Adrenal gland (tissue), 12 donors: ENCODE measurements around the gene TSSK2. TPM values are rescaled to one million over a fixed set of nuclear protein-coding genes. Genes with fewer than 3 reads are reported as not detected.

Source experiments
- DNase-seq, 7 donors: peaks; one replicate each; pipeline ENCODE4 v3.0.0-alpha.2; 2019 to 2020
- H3K27ac ChIP-seq, 5 donors: fragments of 200-600 bp; sonication (generic) in 4 of 5; 1 replicate in 3 of 5; 2 replicates in 2 of 5; pipeline versions ENCODE4 v1.5.1 to v1.8.0; 2016 to 2020; ENCODE audit warnings: mild to moderate bottlenecking in 1 of 5
- H3K27me3 ChIP-seq: fragments of 200-600 bp; 2 replicates; pipeline ENCODE4 v1.8.0; 2021
- H3K36me3 ChIP-seq, 2 donors: fragments of 200-600 bp; replicated peaks in 1 of 2; 1 replicate in 1 of 2; 2 replicates in 1 of 2; pipeline versions ENCODE4 v1.5.1 to v1.8.0; 2018 to 2022
- H3K4me1 ChIP-seq, 2 donors: fragments of 200-600 bp; replicated peaks in 1 of 2; 1 replicate in 1 of 2; 2 replicates in 1 of 2; pipeline versions ENCODE4 v1.5.1 to v1.8.0; 2018 to 2021
- H3K4me3 ChIP-seq, 4 donors: fragments of 200-600 bp; sonication (generic) in 3 of 4; one replicate each; pipeline ENCODE4 v1.5.1; 2016 to 2018
- H3K9me3 ChIP-seq, 3 donors: fragments of 200-600 bp; sonication (generic) in 1 of 3; replicated peaks in 1 of 3; 1 replicate in 2 of 3; 2 replicates in 1 of 3; pipeline versions ENCODE4 v1.5.1 to v1.8.0; 2016 to 2021
- CTCF ChIP-seq, 6 experiments: fragments of 450-650 bp in 4 of 6; fragments of 200-600 bp in 2 of 6; sonication (generic) in 1 of 6; IDR thresholded peaks; 1 replicate in 5 of 6; 2 replicates in 1 of 6; pipeline versions ENCODE4 v1.5.1 to v1.8.0; 2016 to 2021; ENCODE audit warnings: antibody characterized with exemption in 6 of 6, mild to moderate bottlenecking in 2 of 6, moderate library complexity in 1 of 6
- POLR2A ChIP-seq, 2 donors: fragments of 450-650 bp; IDR thresholded peaks; one replicate each; pipeline ENCODE4 v1.6.1; 2017; ENCODE audit warnings: antibody characterized with exemption in 2 of 2, mild to moderate bottlenecking in 2 of 2, moderate library complexity in 1 of 2
- WGBS, 4 donors: extraction: QIAGEN DNeasy Blood & Tissue Kit in 2 of 4; methylation state at CpG; one replicate each; pipeline versions ENCODE4 v1.1.5 to v1.1.7; 2013 to 2017; 5-methylcytosine and 5-hydroxymethylcytosine counted together
- intact Hi-C, 2 donors: fragments of 100-400 bp; cut with DNase I; formaldehyde crosslinking; loops; one replicate each; pipeline versions ENCODE4 v1.14.1 to v1.15.0; 2022 to 2023
- polyA plus RNA-seq, 3 donors: library from polyadenylated mRNA; stranded (reverse); fragments of 200-250 nt in 2 of 3; fragments of 350-450 nt in 1 of 3; fragmentation: Illumina TruSeq in 1 of 3; extraction: RNeasy Lipid Tissue Mini Kit (QIAGEN cat#74804) in 1 of 3; gene quantifications; one replicate each; pipeline ENCODE4 v1.2.3, GENCODE V29; 2013 to 2014
- total RNA-seq, 9 donors: library from RNA; depleted of rRNA in 4 of 9; stranded (reverse); fragments of >200 nt in 4 of 9; fragments of 120-200 nt in 1 of 9; fragmentation: NEBNext Ultra II Directional in 1 of 9; extraction: Animal tissue kit (Norgen Biotek cat#: 25700) in 1 of 9; gene quantifications; one replicate each; pipeline versions ENCODE4 v1.1.0 to v1.2.4, GENCODE V29; 2013 to 2023
- donor health status: healthy with polysubstance abuse.
- donor health status: Bipolar disorder and iron deficiency.
- donor health status: DM: yes; HTN: yes; CAD: no.
- donor health status: DM: no; HTN: no; CAD: no.
- donor health status: DM: no; HTN: no; CAD: no.
- donor health status: DM: yes; HTN: yes; CAD: no.

Gene TSSK2
- total and polyA plus RNA-seq, 12 donors, result 0.06 to 0.32 TPM; not detected in 10

GRCh38 chr22:19164425-19164824 lies 33.3 kb downstream of the TSSK2 start:
- Histone ChIP-seq H3K27me3 (peaks cover 9% of the 10 kb centered on the region), H3K27ac (no peak overlapping the region), H3K9me3 (no peaks in the 10 kb centered on the region), H3K4me1 (peaks cover 0 to 2% of the 10 kb centered on the region in 2 donors), H3K4me3 (no peak overlapping the region), H3K36me3 (no peaks in the 10 kb centered on the region)
- DNase-seq, result no peak
- intact Hi-C loops, result no loop called here
- 85 to 92% (median 90%) methylated on average over 6 of the region's 6 CpGs for WGBS, 4 donors
- TF ChIP-seq CTCF (IDR thresholded peaks at IDR 0.05) (no peak), POLR2A (IDR thresholded peaks at IDR 0.05) (no peak)

- DNase-seq, result no peak
- H3K9me3 ChIP-seq, result no peaks in the 10 kb centered on the region
- no peak overlapping the region for H3K4me3 ChIP-seq
- TF ChIP-seq POLR2A (IDR thresholded peaks at IDR 0.05), result no peak
- TF ChIP-seq CTCF (IDR thresholded peaks at IDR 0.05), result no peak
- WGBS, 4 donors, result 72 to 77% (median 77%) methylated on average over 8 of the region's 8 CpGs
- H3K27me3 ChIP-seq, result peaks cover 9% of the 10 kb centered on the region
- H3K4me1 ChIP-seq, result peaks cover 8 to 14% of the 10 kb centered on the region in 2 donors
- H3K36me3 ChIP-seq, result no peaks in the 10 kb centered on the region
- intact Hi-C loops, result no loop called here
- H3K27ac ChIP-seq, result no peak overlapping the region
These were observed 35.3 kb downstream of the TSSK2 start for GRCh38 chr22:19166421-19166820.

DNA sequence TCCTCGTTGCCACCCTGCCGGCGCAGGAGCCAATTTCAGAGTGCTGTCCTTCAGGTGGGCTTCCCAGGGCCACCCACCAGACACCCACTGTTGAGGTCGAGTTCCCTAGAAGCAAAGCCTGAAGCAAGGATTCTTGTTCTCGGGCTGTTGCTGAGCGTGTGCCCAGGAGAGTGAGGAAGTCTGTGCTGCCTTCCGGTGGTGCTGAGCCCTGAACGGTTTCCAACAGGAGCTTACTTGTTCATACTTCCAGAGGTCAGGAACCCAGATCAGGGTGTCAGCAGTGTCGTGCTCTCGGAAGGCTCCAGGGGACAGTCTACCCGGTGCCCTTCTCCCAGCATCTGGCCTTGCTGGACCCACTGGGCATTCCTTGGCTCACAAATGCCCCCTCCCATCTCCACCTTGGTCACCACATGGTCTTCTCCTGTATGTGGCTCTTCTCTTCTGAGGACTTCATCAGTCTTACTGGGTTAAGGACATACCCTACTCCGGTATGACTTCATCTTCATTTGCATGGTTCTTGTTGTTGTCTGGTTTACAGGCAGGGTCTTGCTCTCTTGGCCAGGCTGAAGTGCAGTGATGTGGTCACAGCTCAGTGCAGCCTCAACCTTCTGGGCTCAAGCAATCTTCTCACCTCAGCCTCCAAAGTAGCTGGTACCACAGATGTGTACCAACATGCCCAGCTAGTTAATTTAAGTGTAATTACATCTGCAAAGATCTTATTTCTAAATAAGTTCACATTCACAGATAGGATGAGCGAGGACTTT lies 36.2 kb downstream of the TSSK2 start:
- TF ChIP-seq POLR2A (IDR thresholded peaks at IDR 0.05), result no peak
- no peak for TF ChIP-seq CTCF (IDR thresholded peaks at IDR 0.05)
- no peak overlapping the region for H3K27ac ChIP-seq
- H3K27me3 ChIP-seq, result peaks cover 9% of the 10 kb centered on the region
- H3K9me3 ChIP-seq, result no peaks in the 10 kb centered on the region
- DNase-seq, result no peak
- 66 to 81% (median 69%) methylated on average over 8 to 13 of the region's 13 CpGs for WGBS, 4 donors
- H3K36me3 ChIP-seq, result no peaks in the 10 kb centered on the region
- no peak overlapping the region for H3K4me3 ChIP-seq
- peaks cover 13 to 18% of the 10 kb centered on the region in 2 donors for H3K4me1 ChIP-seq
- intact Hi-C loops, result no loop called here

DNA sequence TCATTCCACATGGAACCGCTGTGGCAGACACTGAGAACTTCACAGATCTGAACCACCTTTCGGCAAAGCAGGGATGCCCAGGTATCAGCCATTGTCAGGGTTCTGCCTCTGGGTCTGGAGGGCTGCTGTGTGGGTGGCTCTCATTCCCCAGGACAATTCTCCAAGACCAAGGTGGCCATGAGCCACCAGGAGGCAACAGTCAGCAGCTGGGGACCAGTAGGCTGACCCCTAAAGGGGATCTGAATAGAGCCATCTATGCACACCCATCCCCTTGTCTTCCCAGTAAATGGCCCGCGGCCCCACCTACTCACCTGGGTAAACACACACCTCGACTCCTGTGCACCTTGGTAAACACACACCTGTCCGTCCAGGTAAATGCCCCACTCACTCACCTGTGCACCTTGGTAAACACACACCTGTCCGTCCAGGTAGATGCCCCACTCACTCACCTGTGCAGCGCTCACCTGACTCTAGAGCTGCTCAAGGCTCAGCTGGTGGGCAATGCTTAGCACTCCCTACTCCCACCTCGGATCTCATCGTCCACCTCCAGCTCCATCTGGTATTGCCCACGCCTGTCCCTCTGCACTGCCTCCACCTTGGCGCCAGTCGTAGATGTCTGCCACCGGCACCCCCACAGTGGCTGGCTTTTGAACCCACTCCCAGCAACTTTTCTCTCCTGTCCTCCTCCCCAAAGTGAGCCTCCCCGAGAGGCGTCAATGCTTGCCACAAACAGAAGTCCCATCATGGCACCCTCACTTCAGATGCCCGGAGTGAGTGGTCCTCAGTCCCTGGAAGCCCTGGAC lies 37.2 kb downstream of the TSSK2 start:
- intact Hi-C loops, result no loop called here
- Histone ChIP-seq H3K27me3 (peaks cover 9% of the 10 kb centered on the region), H3K9me3 (no peaks in the 10 kb centered on the region), H3K4me3 (no peak overlapping the region), H3K4me1 (peaks cover 23 to 24% of the 10 kb centered on the region in 2 donors), H3K36me3 (no peaks in the 10 kb centered on the region), H3K27ac (no peak overlapping the region)
- TF ChIP-seq CTCF (IDR thresholded peaks at IDR 0.05) (no peak), POLR2A (IDR thresholded peaks at IDR 0.05) (no peak)
- 68 to 71% (median 68%) methylated on average over 15 to 17 of the region's 17 CpGs for WGBS, 4 donors
- DNase-seq, result no peak
